Neural crest cell (in vitro differentiated cells): ENCODE measurements around the gene MCMBP. TPM values are rescaled to one million over a fixed set of nuclear protein-coding genes. Genes with fewer than 3 reads are reported as not detected.
A peak's percentile ranks its signal among the peaks of the same experiment; 100 is the strongest.

ENCODE experiments used
- DNase-seq: peaks from one replicate; pipeline ENCODE4 v3.0.0; 2021; ENCODE audit warnings: low read depth, mixed read lengths, low spot score
- H3K27ac Mint-ChIP-seq: one replicate; pipeline ENCODE4 v1.8.0; 2021; ENCODE audit warnings: mild to moderate bottlenecking, mixed read lengths; ENCODE audit not compliant: unreplicated experiment
- H3K27me3 Mint-ChIP-seq: 2 replicates; pipeline ENCODE4 v1.8.0; 2021; ENCODE audit warnings: low read depth, mild to moderate bottlenecking, mixed read lengths
- H3K36me3 Mint-ChIP-seq: 2 replicates; pipeline ENCODE4 v1.8.0; 2021; ENCODE audit warnings: low read depth, mild to moderate bottlenecking, mixed read lengths
- H3K4me1 Mint-ChIP-seq: 2 replicates; pipeline ENCODE4 v1.8.0; 2021; ENCODE audit warnings: mixed read lengths
- H3K4me3 Mint-ChIP-seq: one replicate; pipeline ENCODE4 v1.8.0; 2021; ENCODE audit warnings: mild to moderate bottlenecking, mixed read lengths
- H3K9me3 Mint-ChIP-seq: 2 replicates; pipeline ENCODE4 v1.8.0; 2021; ENCODE audit warnings: mixed read lengths
- total RNA-seq: library from RNA; stranded (reverse); gene quantifications from 2 replicates; pipeline ENCODE4 v1.2.1, GENCODE V29; 2021
- TF ChIP-seq, protein P1 (sequence below): fragments of 200-600 bp; sonication (generic); conservative IDR thresholded peaks from 2 replicates; pipeline ENCODE4 v1.5.0; 2021; ENCODE audit warnings: antibody characterized with exemption, mild to moderate bottlenecking

The MCMBP gene
- total RNA-seq, 1 donor from 2014 or later, result 93.3 TPM

- Mint-ChIP-seq H3K27me3 (no peaks in the 10 kb centered on the region), H3K27ac (peak overlapping the region; percentile 40)
Measured at GRCh38 chr10:119807960-119808697, 64.5 kb downstream of the MCMBP start.

GRCh38 chr10:119806334-119807130 lies 66.1 kb downstream of the MCMBP start:
- Mint-ChIP-seq H3K36me3 (peaks cover 8% of the 10 kb centered on the region), H3K27me3 (no peaks in the 10 kb centered on the region), H3K27ac (no peak overlapping the region), H3K4me1 (no peaks in the 10 kb centered on the region), H3K4me3 (no peak overlapping the region), H3K9me3 (no peaks in the 10 kb centered on the region)
- TF ChIP-seq, protein P1, sequence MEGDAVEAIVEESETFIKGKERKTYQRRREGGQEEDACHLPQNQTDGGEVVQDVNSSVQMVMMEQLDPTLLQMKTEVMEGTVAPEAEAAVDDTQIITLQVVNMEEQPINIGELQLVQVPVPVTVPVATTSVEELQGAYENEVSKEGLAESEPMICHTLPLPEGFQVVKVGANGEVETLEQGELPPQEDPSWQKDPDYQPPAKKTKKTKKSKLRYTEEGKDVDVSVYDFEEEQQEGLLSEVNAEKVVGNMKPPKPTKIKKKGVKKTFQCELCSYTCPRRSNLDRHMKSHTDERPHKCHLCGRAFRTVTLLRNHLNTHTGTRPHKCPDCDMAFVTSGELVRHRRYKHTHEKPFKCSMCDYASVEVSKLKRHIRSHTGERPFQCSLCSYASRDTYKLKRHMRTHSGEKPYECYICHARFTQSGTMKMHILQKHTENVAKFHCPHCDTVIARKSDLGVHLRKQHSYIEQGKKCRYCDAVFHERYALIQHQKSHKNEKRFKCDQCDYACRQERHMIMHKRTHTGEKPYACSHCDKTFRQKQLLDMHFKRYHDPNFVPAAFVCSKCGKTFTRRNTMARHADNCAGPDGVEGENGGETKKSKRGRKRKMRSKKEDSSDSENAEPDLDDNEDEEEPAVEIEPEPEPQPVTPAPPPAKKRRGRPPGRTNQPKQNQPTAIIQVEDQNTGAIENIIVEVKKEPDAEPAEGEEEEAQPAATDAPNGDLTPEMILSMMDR, result no peak
- no peak for DNase-seq

More at GRCh38 chr10:119807960-119808697, 64.5 kb downstream of the MCMBP start:
- no peak for DNase-seq
- Mint-ChIP-seq H3K4me1 (no peaks in the 10 kb centered on the region), H3K9me3 (no peaks in the 10 kb centered on the region), H3K4me3 (no peak overlapping the region), H3K36me3 (peaks cover 8% of the 10 kb centered on the region)
- TF ChIP-seq, protein P1, result no peak

DNA sequence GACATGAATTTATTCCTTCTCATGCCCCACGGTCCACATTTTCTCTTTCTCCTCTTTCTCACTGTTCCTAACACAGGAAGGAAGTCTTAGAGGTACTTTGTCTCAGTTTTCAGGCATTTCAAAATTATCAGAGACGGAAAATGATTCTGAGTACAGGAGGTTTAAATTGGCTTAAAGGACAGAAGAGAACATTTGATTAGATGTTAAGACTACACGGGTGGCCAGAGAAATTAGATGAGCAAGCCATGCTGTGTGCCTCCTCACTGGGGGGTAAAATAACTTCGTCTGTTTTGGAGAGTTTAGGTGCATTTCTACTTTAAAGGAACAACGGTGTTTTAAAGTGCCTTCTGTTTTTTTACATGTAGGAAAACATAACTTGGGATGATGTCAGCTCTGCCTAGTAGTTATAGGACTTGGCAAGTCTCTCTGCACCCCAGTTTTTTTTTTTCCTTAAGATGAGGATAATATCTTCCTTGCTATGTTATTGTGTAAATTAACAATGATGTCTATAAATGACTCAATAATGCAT lies 66.9 kb downstream of the MCMBP start:
- Mint-ChIP-seq H3K36me3 (peaks cover 8% of the 10 kb centered on the region), H3K4me1 (no peaks in the 10 kb centered on the region), H3K27ac (peak overlapping the region; percentile 43), H3K4me3 (no peak overlapping the region), H3K9me3 (no peaks in the 10 kb centered on the region), H3K27me3 (no peaks in the 10 kb centered on the region)
- TF ChIP-seq, protein P1, result no peak
- no peak for DNase-seq

- Mint-ChIP-seq H3K4me3 (no peak overlapping the region), H3K36me3 (peaks cover 12% of the 10 kb centered on the region), H3K27ac (no peak overlapping the region), H3K9me3 (no peaks in the 10 kb centered on the region), H3K27me3 (no peaks in the 10 kb centered on the region), H3K4me1 (no peaks in the 10 kb centered on the region)
- DNase-seq, result no peak
- TF ChIP-seq, protein P1, result no peak
Measured at GRCh38 chr10:119803264-119803663, 69.4 kb downstream of the MCMBP start.

- TF ChIP-seq, protein P1, result no peak
- Mint-ChIP-seq H3K27ac (peak overlapping the region; percentile 87), H3K9me3 (no peaks in the 10 kb centered on the region), H3K4me1 (no peaks in the 10 kb centered on the region), H3K4me3 (no peak overlapping the region), H3K36me3 (peaks cover 16% of the 10 kb centered on the region), H3K27me3 (no peaks in the 10 kb centered on the region)
- no peak for DNase-seq
Measured at GRCh38 chr10:119801998-119802538, 70.6 kb downstream of the MCMBP start.
